ENCODE results near the gene GRIN2C. TPM values are rescaled to one million over a fixed set of nuclear protein-coding genes. Genes with fewer than 3 reads are reported as not detected.

GRIN2C gene
- total and polyA plus RNA-seq, 2 donors (not counting 1 experiment from before 2014, with no cell fraction given), result 0.01 to 0.50 TPM

DNA sequence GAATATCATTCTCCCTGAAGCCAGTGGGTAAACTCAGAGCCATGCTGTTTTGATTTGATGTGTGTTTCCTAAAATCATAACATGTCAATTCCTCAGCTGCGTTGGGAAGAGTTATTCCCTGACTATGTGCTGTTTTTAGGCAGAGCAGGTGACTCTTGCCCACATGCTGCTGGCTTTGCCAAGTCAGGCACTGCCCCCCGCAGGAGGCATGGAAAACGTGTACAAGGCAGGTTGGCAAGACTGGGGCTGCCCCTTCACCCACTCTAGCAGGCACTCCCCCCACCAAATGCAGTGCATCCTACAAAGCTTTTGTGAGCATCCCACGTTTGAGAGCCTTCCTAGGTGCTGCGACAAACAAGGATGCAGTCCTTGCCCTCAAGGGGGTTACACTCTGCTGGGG, 45.2 kb downstream of the GRIN2C start:
- H3K4me2 ChIP-seq (ENCODE audit: extremely low read depth, insufficient read depth, low read length), result no peak overlapping the region
- no peak overlapping the region for H3K27ac ChIP-seq (ENCODE audit: insufficient read depth, low read length)
- H3K79me2 ChIP-seq (ENCODE audit: control insufficient read depth, insufficient read depth, low read length), result no peaks in the 10 kb centered on the region
- peaks cover 1% of the 10 kb centered on the region for H3K36me3 ChIP-seq (ENCODE audit: control insufficient read depth, insufficient read depth, low read length)
- H3K4me1 ChIP-seq (ENCODE audit: control insufficient read depth, extremely low read depth, insufficient read depth, low read length), result no peaks in the 10 kb centered on the region
- H3K9ac ChIP-seq (ENCODE audit: insufficient read depth, low read length), result no peak overlapping the region
- H2AFZ ChIP-seq (ENCODE audit: low read length), result no peak overlapping the region
- H4K20me1 ChIP-seq (ENCODE audit: control insufficient read depth, extremely low read depth, insufficient read depth, low read length), result no peaks in the 10 kb centered on the region
- no peak for TF ChIP-seq EZH2 (IDR thresholded peaks at IDR 0.05; ENCODE audit: low read length, missing control alignments)
- TF ChIP-seq, protein P1, sequence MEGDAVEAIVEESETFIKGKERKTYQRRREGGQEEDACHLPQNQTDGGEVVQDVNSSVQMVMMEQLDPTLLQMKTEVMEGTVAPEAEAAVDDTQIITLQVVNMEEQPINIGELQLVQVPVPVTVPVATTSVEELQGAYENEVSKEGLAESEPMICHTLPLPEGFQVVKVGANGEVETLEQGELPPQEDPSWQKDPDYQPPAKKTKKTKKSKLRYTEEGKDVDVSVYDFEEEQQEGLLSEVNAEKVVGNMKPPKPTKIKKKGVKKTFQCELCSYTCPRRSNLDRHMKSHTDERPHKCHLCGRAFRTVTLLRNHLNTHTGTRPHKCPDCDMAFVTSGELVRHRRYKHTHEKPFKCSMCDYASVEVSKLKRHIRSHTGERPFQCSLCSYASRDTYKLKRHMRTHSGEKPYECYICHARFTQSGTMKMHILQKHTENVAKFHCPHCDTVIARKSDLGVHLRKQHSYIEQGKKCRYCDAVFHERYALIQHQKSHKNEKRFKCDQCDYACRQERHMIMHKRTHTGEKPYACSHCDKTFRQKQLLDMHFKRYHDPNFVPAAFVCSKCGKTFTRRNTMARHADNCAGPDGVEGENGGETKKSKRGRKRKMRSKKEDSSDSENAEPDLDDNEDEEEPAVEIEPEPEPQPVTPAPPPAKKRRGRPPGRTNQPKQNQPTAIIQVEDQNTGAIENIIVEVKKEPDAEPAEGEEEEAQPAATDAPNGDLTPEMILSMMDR (conservative IDR thresholded peaks at IDR 0.05 in 1 of 2, IDR thresholded peaks at IDR 0.05 in 1 of 2; ENCODE audit: low read depth in 1 of 2, low read length in 2 of 2), result no peak
- no peak for DNase-seq (ENCODE audit: low read depth in 2 of 2)
- H3K27me3 ChIP-seq (ENCODE audit: control insufficient read depth, insufficient read depth, low read length), result no peaks in the 10 kb centered on the region
- H3K4me3 ChIP-seq (replicated peaks in 1 of 4; ENCODE audit: control extremely low read depth in 1 of 4, insufficient read depth in 1 of 4, low read depth in 3 of 4, low read length in 4 of 4), result no peak overlapping the region
- H3K9me3 ChIP-seq (ENCODE audit: control insufficient read depth, insufficient read depth, low read depth, low read length), result no peaks in the 10 kb centered on the region

DNA sequence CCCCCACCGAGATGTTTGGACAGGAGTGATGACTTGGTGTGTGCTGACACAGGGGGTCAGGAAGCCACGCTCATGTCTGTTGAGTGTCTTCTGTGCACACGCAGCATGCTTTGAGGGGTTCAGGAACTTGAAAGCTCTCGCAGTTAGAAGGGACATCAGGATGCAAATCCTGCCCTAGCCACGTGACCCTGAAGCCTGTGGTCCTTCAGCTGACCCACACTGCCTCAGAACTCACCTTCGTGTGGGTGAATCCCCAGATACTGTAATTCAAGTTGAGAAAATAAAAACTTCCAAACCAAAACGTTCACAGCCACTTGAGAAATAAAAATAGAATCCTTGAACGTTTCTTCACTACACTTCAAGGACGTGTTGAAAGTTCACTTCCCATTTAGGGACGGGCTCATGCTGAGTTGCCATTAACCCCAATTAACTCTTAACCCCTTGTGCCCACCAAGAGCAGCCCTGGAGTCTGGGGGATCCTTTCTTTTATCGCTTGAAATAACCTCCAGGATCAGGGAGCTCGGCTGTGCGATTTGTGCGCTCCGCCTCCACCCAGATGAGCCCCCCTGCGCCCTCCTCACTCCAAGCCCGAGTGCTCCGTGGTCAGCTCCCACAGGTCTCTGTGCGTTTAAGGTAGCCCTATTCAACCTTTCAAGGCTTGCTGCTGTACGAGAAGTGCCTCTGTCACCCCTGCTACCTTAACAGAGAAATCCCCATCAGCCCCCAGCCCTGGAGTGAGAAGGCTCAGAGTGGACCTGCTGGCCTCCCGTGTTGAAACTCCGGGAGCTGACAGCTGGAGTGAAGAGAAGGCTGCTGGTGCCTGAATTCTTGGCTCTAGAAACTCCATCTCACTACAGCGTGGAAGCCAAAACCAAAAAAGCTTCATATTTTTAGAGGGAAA, 47.3 kb downstream of the GRIN2C start:
- Histone ChIP-seq H3K4me2 (ENCODE audit: extremely low read depth, insufficient read depth, low read length) (no peak overlapping the region), H3K27me3 (ENCODE audit: control insufficient read depth, insufficient read depth, low read length) (no peaks in the 10 kb centered on the region), H3K79me2 (ENCODE audit: control insufficient read depth, insufficient read depth, low read length) (no peaks in the 10 kb centered on the region), H3K9ac (ENCODE audit: insufficient read depth, low read length) (no peak overlapping the region), H3K27ac (ENCODE audit: insufficient read depth, low read length) (no peak overlapping the region), H4K20me1 (ENCODE audit: control insufficient read depth, extremely low read depth, insufficient read depth, low read length) (no peaks in the 10 kb centered on the region), H3K4me3 (replicated peaks in 1 of 4; ENCODE audit: control extremely low read depth in 1 of 4, insufficient read depth in 1 of 4, low read depth in 3 of 4, low read length in 4 of 4) (no peak overlapping the region), H3K4me1 (ENCODE audit: control insufficient read depth, extremely low read depth, insufficient read depth, low read length) (no peaks in the 10 kb centered on the region), H2AFZ (ENCODE audit: low read length) (no peak overlapping the region), H3K9me3 (ENCODE audit: control insufficient read depth, insufficient read depth, low read depth, low read length) (no peaks in the 10 kb centered on the region), H3K36me3 (ENCODE audit: control insufficient read depth, insufficient read depth, low read length) (peaks cover 1% of the 10 kb centered on the region)
- DNase-seq (ENCODE audit: low read depth in 2 of 2), result no peak
- TF ChIP-seq, protein P1 (conservative IDR thresholded peaks at IDR 0.05 in 1 of 2, IDR thresholded peaks at IDR 0.05 in 1 of 2; ENCODE audit: low read depth in 1 of 2, low read length in 2 of 2), result no peak
- no peak for TF ChIP-seq EZH2 (IDR thresholded peaks at IDR 0.05; ENCODE audit: low read length, missing control alignments)

DNA sequence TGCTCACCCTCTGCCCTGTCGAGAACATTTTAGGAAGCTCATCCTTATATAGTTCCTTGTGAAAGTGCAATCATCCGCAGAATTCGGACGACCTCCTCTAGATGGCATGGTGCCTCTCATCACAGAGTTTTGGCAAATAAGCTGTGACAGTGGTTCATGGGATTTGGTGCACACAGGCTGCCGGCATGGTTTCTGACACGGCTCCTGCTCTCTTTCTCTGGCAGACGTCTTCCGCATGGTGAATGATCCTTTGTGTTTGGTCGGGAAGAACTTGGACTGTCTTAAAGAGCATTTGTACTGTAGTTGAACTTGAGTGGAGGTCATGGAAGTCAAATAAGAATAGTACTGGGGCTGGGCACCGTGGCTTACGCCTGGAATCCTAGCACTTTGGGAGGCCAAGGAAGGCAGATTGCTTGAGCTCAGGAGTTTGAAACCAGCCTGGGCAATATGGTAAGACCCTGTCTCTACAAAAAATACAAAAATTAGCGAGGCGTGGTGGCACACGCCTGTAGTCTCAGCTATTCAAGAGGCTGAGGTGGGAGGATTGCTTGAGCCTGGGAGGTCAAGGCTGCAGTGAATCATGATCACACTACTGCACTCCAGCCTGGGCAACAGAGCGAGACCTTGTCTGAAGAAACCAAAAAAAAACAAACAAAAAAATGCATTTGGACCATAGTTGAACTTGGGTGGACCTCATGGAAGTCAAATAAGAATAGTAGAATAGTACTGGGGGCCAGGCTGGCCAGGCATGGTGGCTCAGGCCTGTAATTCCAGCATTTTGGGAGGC, 48.8 kb downstream of the GRIN2C start:
- Histone ChIP-seq H3K9me3 (ENCODE audit: control insufficient read depth, insufficient read depth, low read depth, low read length) (no peaks in the 10 kb centered on the region), H3K9ac (ENCODE audit: insufficient read depth, low read length) (no peak overlapping the region), H3K79me2 (ENCODE audit: control insufficient read depth, insufficient read depth, low read length) (no peaks in the 10 kb centered on the region), H3K4me2 (ENCODE audit: extremely low read depth, insufficient read depth, low read length) (no peak overlapping the region), H3K4me1 (ENCODE audit: control insufficient read depth, extremely low read depth, insufficient read depth, low read length) (no peaks in the 10 kb centered on the region), H3K27me3 (ENCODE audit: control insufficient read depth, insufficient read depth, low read length) (no peaks in the 10 kb centered on the region), H3K4me3 (replicated peaks in 1 of 4; ENCODE audit: control extremely low read depth in 1 of 4, insufficient read depth in 1 of 4, low read depth in 3 of 4, low read length in 4 of 4) (no peak overlapping the region), H3K27ac (ENCODE audit: insufficient read depth, low read length) (no peak overlapping the region), H4K20me1 (ENCODE audit: control insufficient read depth, extremely low read depth, insufficient read depth, low read length) (no peaks in the 10 kb centered on the region), H3K36me3 (ENCODE audit: control insufficient read depth, insufficient read depth, low read length) (peaks cover 1% of the 10 kb centered on the region), H2AFZ (ENCODE audit: low read length) (no peak overlapping the region)
- no peak for DNase-seq (ENCODE audit: low read depth in 2 of 2)
- no peak for TF ChIP-seq EZH2 (IDR thresholded peaks at IDR 0.05; ENCODE audit: low read length, missing control alignments)
- TF ChIP-seq, protein P1 (conservative IDR thresholded peaks at IDR 0.05 in 1 of 2, IDR thresholded peaks at IDR 0.05 in 1 of 2; ENCODE audit: low read depth in 1 of 2, low read length in 2 of 2), result no peak
